Karpas-422 (cell line): ENCODE measurements around the gene AMMECR1. TPM values are rescaled to one million over a fixed set of nuclear protein-coding genes. Genes with fewer than 3 reads are reported as not detected.

Experiments
- DNase-seq: peaks from one replicate; pipeline ENCODE4 v3.0.0-alpha.2; 2015
- H2AFZ ChIP-seq: fragments of 200-600 bp; sonication (generic); 2 replicates; pipeline ENCODE4 v1.6.1; 2014; ENCODE audit warnings: antibody characterized with exemption, low read length, mixed read lengths
- H3K27ac ChIP-seq: fragments of 200-600 bp; sonication (generic); 2 replicates; pipeline ENCODE4 v1.5.1; 2014; ENCODE audit warnings: mild to moderate bottlenecking, low read length, moderate library complexity
- H3K27me3 ChIP-seq: fragments of 200-600 bp; sonication (generic); 2 replicates; pipeline ENCODE4 v1.6.1; 2014; ENCODE audit warnings: low read length, mixed read lengths
- H3K36me3 ChIP-seq: fragments of 200-600 bp; sonication (generic); 2 replicates; pipeline ENCODE4 v1.6.1; 2014; ENCODE audit warnings: low read length, mixed read lengths; ENCODE audit not compliant: insufficient read depth
- H3K4me1 ChIP-seq: fragments of 200-600 bp; sonication (generic); 2 replicates; pipeline ENCODE4 v1.6.1; 2014; ENCODE audit warnings: mild to moderate bottlenecking, low read length, mixed read lengths
- H3K4me2 ChIP-seq: fragments of 200-600 bp; sonication (generic); 2 replicates; pipeline ENCODE4 v1.6.1; 2014; ENCODE audit warnings: low read length, low read depth, mild to moderate bottlenecking; ENCODE audit not compliant: poor library complexity, severe bottlenecking
- H3K4me3 ChIP-seq: fragments of 200-600 bp; sonication (generic); 2 replicates; pipeline ENCODE4 v1.5.1; 2014; ENCODE audit warnings: mild to moderate bottlenecking, antibody characterized with exemption, low read length, mixed read lengths
- H3K79me2 ChIP-seq: fragments of 200-600 bp; sonication (generic); 2 replicates; pipeline ENCODE4 v1.6.1; 2014; ENCODE audit warnings: mild to moderate bottlenecking, low read length, mixed read lengths
- H3K9ac ChIP-seq: fragments of 200-600 bp; sonication (generic); 2 replicates; pipeline ENCODE4 v1.6.0; 2014; ENCODE audit warnings: low read length
- H3K9me2 ChIP-seq: fragments of 200-600 bp; sonication (generic), shearing (Covaris generic); replicated peaks from 2 replicates; pipeline ENCODE4 v1.6.0; 2014; ENCODE audit warnings: mild to moderate bottlenecking, low read length, moderate library complexity; ENCODE audit not compliant: insufficient read depth
- H3K9me3 ChIP-seq: fragments of 300-700, 200-600 bp; sonication (generic); 2 replicates; pipeline ENCODE4 v1.6.1; 2014; ENCODE audit warnings: low read length, mixed read lengths
- H4K20me1 ChIP-seq: fragments of 200-600 bp; sonication (generic); 2 replicates; pipeline ENCODE4 v1.6.1; 2014; ENCODE audit warnings: mild to moderate bottlenecking, antibody characterized with exemption, low read length, low read depth; ENCODE audit not compliant: insufficient read depth
- total RNA-seq: library from RNA; depleted of rRNA; stranded (reverse); fragments of >200 nt; shearing (Covaris generic); gene quantifications from 2 replicates; pipeline ENCODE4 v1.2.3, GENCODE V29; 2014; ENCODE audit warnings: low replicate concordance

Gene AMMECR1
- total RNA-seq, 1 experiment from 2014 or later, result 15.1 TPM

DNA sequence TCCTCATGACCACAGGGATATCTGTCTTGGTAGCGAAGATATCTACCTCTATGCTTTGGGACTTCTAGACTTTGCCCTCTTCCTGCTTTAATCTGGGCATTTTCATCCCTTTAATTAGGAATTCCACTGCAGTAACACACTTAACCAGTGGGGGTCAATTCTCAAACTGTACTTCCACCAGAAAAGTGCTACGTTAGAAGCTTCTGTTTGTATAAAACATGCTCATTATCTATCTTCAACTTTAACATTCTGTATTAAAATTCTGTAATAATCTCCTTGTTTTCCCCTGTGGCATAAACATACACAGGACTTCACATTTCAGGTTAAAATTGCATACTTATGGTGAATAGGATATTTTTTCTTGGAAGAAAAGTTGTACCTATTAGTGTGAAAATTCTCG lies 105.6 kb downstream of the AMMECR1 start:
- H3K9me2 ChIP-seq, result no peaks in the 10 kb centered on the region
- no peaks in the 10 kb centered on the region for H3K36me3 ChIP-seq
- no peak overlapping the region for H3K4me3 ChIP-seq
- H3K79me2 ChIP-seq, result peaks cover 6% of the 10 kb centered on the region; the same call in 1 of the 2 replicates
- DNase-seq, result no peak
- H2AFZ ChIP-seq, result no peak overlapping the region
- H3K27ac ChIP-seq, result no peak overlapping the region
- no peaks in the 10 kb centered on the region for H3K4me1 ChIP-seq
- H4K20me1 ChIP-seq, result no peaks in the 10 kb centered on the region
- H3K9ac ChIP-seq, result no peak overlapping the region
- H3K4me2 ChIP-seq, result no peak overlapping the region
- no peaks in the 10 kb centered on the region for H3K9me3 ChIP-seq
- H3K27me3 ChIP-seq, result no peaks in the 10 kb centered on the region

- H3K9me3 ChIP-seq, result no peaks in the 10 kb centered on the region
- H3K9ac ChIP-seq, result no peak overlapping the region
- no peak overlapping the region for H3K4me3 ChIP-seq
- no peak overlapping the region for H3K4me2 ChIP-seq
- H3K4me1 ChIP-seq, result no peaks in the 10 kb centered on the region
- H3K79me2 ChIP-seq, result peaks cover 6% of the 10 kb centered on the region; the same call in 1 of the 2 replicates
- no peak for DNase-seq
- H4K20me1 ChIP-seq, result no peaks in the 10 kb centered on the region
- no peaks in the 10 kb centered on the region for H3K27me3 ChIP-seq
- no peaks in the 10 kb centered on the region for H3K9me2 ChIP-seq
- H2AFZ ChIP-seq, result no peak overlapping the region
- H3K36me3 ChIP-seq, result no peaks in the 10 kb centered on the region
- H3K27ac ChIP-seq, result no peak overlapping the region
Measured at GRCh38 chrX:110211340-110211739, 106.5 kb downstream of the AMMECR1 start.

GRCh38 chrX:110210417-110211139 lies 107.3 kb downstream of the AMMECR1 start:
- Histone ChIP-seq H3K9me2 (no peaks in the 10 kb centered on the region), H3K79me2 (peaks cover 6% of the 10 kb centered on the region; the same call in 1 of the 2 replicates), H3K4me3 (no peak overlapping the region), H2AFZ (no peak overlapping the region), H3K36me3 (no peaks in the 10 kb centered on the region), H4K20me1 (no peaks in the 10 kb centered on the region), H3K27ac (no peak overlapping the region), H3K27me3 (no peaks in the 10 kb centered on the region), H3K4me2 (no peak overlapping the region), H3K9me3 (no peaks in the 10 kb centered on the region), H3K9ac (no peak overlapping the region), H3K4me1 (no peaks in the 10 kb centered on the region)
- DNase-seq, result no peak

DNA sequence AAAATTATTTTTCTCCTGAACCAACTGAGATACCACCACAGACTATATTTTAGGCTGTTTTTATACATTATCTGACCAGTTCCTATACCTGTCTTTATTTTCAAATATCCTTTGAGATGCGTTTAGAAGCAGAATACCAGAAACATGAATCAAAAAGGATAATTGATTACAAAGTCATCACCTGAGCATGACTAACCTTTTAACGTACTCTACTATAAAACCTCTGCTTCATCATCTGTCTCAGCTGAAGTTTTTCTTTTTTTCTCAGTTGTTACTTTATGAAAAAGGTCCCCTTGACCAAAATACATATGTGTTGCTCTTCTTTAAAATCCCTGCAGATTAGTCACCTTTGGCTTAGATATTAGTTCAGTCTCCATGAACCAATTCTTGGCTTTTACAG lies 109.8 kb downstream of the AMMECR1 start:
- no peak for DNase-seq
- no peak overlapping the region for H3K9ac ChIP-seq
- no peaks in the 10 kb centered on the region for H3K9me3 ChIP-seq
- H3K27me3 ChIP-seq, result no peaks in the 10 kb centered on the region
- H2AFZ ChIP-seq, result no peak overlapping the region
- no peak overlapping the region for H3K27ac ChIP-seq
- no peak overlapping the region for H3K4me2 ChIP-seq
- H4K20me1 ChIP-seq, result no peaks in the 10 kb centered on the region
- no peaks in the 10 kb centered on the region for H3K36me3 ChIP-seq
- H3K4me3 ChIP-seq, result no peak overlapping the region
- H3K79me2 ChIP-seq, result peaks cover 3% of the 10 kb centered on the region; the same call in 1 of the 2 replicates
- no peaks in the 10 kb centered on the region for H3K4me1 ChIP-seq
- no peaks in the 10 kb centered on the region for H3K9me2 ChIP-seq

GRCh38 chrX:110204986-110205385 lies 112.9 kb downstream of the AMMECR1 start:
- no peak overlapping the region for H2AFZ ChIP-seq
- no peaks in the 10 kb centered on the region for H4K20me1 ChIP-seq
- no peaks in the 10 kb centered on the region for H3K4me1 ChIP-seq
- H3K36me3 ChIP-seq, result no peaks in the 10 kb centered on the region
- no peak overlapping the region for H3K4me2 ChIP-seq
- no peak overlapping the region for H3K27ac ChIP-seq
- H3K9me2 ChIP-seq, result no peaks in the 10 kb centered on the region
- H3K4me3 ChIP-seq, result no peak overlapping the region
- no peaks in the 10 kb centered on the region; the same call in 1 of the 2 replicates for H3K79me2 ChIP-seq
- DNase-seq, result no peak
- H3K9me3 ChIP-seq, result no peaks in the 10 kb centered on the region
- H3K27me3 ChIP-seq, result no peaks in the 10 kb centered on the region
- no peak overlapping the region for H3K9ac ChIP-seq

- H3K27me3 ChIP-seq, result no peaks in the 10 kb centered on the region
- no peak overlapping the region for H3K4me3 ChIP-seq
- H3K36me3 ChIP-seq, result no peaks in the 10 kb centered on the region
- no peaks in the 10 kb centered on the region for H3K79me2 ChIP-seq
- H3K4me2 ChIP-seq, result no peak overlapping the region
- no peak overlapping the region for H3K9ac ChIP-seq
- no peak for DNase-seq
- no peak overlapping the region for H3K27ac ChIP-seq
- H4K20me1 ChIP-seq, result no peaks in the 10 kb centered on the region
- H3K9me2 ChIP-seq, result no peaks in the 10 kb centered on the region
- H3K9me3 ChIP-seq, result no peaks in the 10 kb centered on the region
- H2AFZ ChIP-seq, result no peak overlapping the region
- no peaks in the 10 kb centered on the region for H3K4me1 ChIP-seq
Measured at GRCh38 chrX:110201799-110202198, 116.1 kb downstream of the AMMECR1 start.

DNA sequence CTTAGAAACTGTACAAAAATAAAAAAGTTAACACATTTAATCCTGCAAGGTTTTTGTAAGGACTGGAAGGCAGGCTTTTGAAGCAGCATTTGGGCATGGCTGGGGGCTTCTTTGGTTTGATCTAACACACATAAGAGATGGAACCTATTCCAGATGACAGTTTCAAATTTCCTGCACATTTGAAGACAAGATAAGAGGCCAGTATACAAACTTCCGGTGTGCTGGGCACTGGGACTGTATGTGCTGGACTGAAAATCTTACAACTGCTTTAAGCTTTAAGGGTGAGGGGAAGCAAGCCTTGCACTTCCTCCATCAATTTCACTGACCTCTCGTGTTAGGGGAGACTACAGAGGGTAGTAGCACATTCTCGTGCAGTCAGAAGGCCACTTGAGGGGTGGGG lies 122.9 kb downstream of the AMMECR1 start:
- H3K36me3 ChIP-seq, result no peaks in the 10 kb centered on the region
- H3K4me2 ChIP-seq, result no peak overlapping the region
- no peaks in the 10 kb centered on the region for H3K4me1 ChIP-seq
- no peaks in the 10 kb centered on the region for H3K27me3 ChIP-seq
- no peaks in the 10 kb centered on the region for H3K79me2 ChIP-seq
- H2AFZ ChIP-seq, result no peak overlapping the region
- no peak overlapping the region for H3K4me3 ChIP-seq
- H3K27ac ChIP-seq, result no peak overlapping the region
- H3K9me2 ChIP-seq, result no peaks in the 10 kb centered on the region
- H3K9me3 ChIP-seq, result no peaks in the 10 kb centered on the region
- no peak overlapping the region for H3K9ac ChIP-seq
- no peaks in the 10 kb centered on the region for H4K20me1 ChIP-seq
- DNase-seq, result no peak

DNA sequence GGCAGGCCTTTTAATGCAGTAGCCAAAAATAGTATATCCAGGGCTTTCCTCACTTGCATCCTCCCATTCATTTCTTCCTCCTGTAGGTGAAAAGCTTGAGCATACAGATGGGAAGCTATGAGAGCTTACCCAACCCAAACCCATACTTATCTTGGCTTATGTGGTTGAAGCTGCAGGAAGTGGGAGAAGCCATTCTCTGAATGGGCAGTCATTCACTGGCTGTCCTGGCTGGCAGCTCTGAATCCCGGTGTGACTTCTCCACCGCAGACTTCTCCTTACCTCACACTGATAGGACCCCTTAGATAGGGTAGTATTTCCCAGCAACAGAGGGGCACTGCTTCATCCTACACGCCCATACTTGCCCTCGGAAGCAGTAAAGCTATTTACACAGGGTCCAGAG lies 125.4 kb downstream of the AMMECR1 start:
- no peaks in the 10 kb centered on the region for H3K79me2 ChIP-seq

More for the DNA sequence above, 125.4 kb downstream of the AMMECR1 start:
- no peak for DNase-seq
- Histone ChIP-seq H4K20me1 (no peaks in the 10 kb centered on the region), H3K9me3 (no peaks in the 10 kb centered on the region), H3K4me3 (no peak overlapping the region), H3K27ac (no peak overlapping the region), H3K9me2 (no peaks in the 10 kb centered on the region), H3K4me1 (no peaks in the 10 kb centered on the region), H2AFZ (no peak overlapping the region), H3K27me3 (no peaks in the 10 kb centered on the region), H3K4me2 (no peak overlapping the region), H3K9ac (no peak overlapping the region), H3K36me3 (no peaks in the 10 kb centered on the region)
